Omental fat pad (tissue), 4 donors: Measurements from ENCODE around the gene C2orf15. TPM values are rescaled to one million over a fixed set of nuclear protein-coding genes. Genes with fewer than 3 reads are reported as not detected.

Source experiments
- ATAC-seq: fragments of 150-250 bp; one replicate; pipeline ENCODE4 v1.9.1; 2016; ENCODE audit warnings: mild to moderate bottlenecking, moderate library complexity; ENCODE audit not compliant: low FRiP score
- DNase-seq: peaks from one replicate; pipeline ENCODE4 v3.0.0-alpha.2; 2019; ENCODE audit warnings: low spot score
- total RNA-seq, 4 donors: library from RNA; depleted of rRNA; stranded (reverse); fragments of >200 nt; gene quantifications; one replicate each; pipeline ENCODE4 v1.1.0, GENCODE V29; 2016
- TF ChIP-seq, protein P1 (sequence below), 3 donors: fragments of 450-650 bp; IDR thresholded peaks; one replicate each; pipeline ENCODE4 v1.5.1; 2016 to 2017; ENCODE audit warnings: antibody characterized with exemption in 3 of 3, mild to moderate bottlenecking in 3 of 3, moderate library complexity in 2 of 3

The C2orf15 gene, protein sequence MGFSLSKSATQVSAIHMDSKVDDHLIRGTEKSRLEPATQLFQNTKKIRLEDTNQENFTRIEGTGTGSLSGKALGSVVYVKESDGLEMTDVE
- total RNA-seq = 1 to 10 TPM in 1 of 4 donors, under 1 TPM in 2, not detected in 1; 0.69 to 1.3 (median 0.95) TPM

DNA sequence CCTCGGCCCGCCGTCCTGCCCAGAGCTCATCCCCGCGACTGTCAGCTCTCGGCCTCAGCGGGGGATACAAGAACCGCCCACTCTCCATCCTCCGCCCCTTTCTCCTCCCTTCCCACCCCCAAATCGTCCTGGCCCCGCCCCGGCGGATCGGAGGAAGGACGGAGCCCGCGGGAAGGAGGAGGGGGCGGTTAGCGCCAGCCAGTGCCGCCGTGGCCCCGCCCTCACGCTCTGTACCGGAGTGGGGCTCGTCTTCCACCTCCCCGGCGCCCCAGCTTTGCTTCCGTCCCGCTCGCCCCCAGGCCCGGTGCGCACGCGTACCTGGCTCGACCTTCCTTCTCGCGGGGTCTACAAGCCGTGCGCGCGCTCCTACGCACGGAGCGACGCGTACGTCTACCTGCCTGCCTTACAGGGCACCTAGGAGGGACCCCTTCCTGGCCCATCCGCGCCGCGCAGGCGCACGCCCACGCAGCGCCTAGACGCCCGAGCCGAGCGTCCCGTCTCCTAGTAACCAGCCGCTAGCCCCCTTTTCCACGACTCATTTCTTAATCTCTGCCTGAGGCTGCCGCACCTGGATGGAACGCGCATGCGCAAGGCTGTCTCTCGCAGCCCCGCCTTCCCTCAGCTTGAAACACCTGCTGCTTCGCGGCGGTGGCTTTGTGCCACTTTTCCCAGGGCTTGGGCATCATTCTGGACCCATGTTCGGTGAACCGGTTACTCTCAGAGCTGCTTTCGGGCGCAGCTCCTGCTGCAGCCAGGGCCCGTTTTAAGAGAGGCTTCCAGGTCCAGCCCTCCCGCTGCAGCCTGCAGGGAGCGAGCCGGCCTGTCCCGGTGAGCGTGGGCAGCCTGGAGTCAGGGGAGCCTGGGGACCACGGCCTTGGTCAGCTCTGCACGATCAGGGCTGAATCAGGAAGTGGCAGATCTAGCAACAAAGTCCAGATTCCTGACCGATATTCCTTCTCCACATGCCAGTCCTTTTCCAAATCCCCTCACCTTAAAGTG lies at the start of gene C2orf15:
TSS of gene C2orf15 (plus strand) at position 598 of the 999 bp plus-strand sequence. CDS start 8,852 bp downstream, outside the sequence.
- ATAC-seq (peak; percentile 97), DNase-seq (peak; percentile 90)
- TF ChIP-seq, protein P1, sequence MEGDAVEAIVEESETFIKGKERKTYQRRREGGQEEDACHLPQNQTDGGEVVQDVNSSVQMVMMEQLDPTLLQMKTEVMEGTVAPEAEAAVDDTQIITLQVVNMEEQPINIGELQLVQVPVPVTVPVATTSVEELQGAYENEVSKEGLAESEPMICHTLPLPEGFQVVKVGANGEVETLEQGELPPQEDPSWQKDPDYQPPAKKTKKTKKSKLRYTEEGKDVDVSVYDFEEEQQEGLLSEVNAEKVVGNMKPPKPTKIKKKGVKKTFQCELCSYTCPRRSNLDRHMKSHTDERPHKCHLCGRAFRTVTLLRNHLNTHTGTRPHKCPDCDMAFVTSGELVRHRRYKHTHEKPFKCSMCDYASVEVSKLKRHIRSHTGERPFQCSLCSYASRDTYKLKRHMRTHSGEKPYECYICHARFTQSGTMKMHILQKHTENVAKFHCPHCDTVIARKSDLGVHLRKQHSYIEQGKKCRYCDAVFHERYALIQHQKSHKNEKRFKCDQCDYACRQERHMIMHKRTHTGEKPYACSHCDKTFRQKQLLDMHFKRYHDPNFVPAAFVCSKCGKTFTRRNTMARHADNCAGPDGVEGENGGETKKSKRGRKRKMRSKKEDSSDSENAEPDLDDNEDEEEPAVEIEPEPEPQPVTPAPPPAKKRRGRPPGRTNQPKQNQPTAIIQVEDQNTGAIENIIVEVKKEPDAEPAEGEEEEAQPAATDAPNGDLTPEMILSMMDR (IDR thresholded peaks at IDR 0.05) = no peak

DNA sequence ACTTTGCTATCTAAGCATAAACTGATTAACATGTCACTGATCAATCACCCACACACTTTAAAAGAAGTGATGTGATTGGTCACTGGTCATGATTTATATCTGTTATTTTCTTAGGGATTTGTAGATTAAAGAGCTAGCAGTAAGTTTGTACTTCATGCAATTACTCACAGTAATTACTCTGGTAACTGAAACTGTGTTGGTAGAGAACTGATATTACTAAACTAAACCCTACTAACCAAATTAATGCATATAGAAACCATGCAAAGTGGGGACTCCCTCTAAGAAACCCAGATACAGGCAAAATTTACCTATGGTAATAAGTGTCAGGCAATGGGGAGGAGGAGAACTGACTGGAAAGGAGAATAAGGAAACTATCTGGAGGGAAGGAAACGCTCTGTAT lies 44.8 kb upstream of the C2orf15 start:
- TF ChIP-seq, protein P1 (IDR thresholded peaks at IDR 0.05) = no peak
- DNase-seq (no peak), ATAC-seq (no peak)

DNA sequence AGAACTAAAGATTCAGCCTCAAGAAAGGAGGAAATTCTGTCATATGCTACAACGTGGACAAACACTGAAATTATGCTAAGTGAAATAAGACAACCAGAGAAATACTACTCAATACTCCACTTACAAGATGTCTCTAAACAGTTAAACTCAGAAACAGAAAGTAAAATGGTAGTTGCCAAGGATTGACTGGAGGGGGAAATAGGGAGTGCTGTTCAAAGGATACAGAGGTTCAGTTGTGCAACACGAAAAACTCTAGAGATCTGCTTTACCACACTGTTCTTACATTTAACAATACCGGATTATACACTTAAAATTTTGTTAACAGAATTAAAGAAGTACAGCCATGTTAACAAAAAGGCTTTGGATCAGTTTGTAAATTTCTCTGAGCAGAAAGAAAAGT lies 39.8 kb upstream of the C2orf15 start:
- TF ChIP-seq, protein P1 (IDR thresholded peaks at IDR 0.05) = no peak
- DNase-seq (no peak), ATAC-seq (peak; percentile 80)

DNA sequence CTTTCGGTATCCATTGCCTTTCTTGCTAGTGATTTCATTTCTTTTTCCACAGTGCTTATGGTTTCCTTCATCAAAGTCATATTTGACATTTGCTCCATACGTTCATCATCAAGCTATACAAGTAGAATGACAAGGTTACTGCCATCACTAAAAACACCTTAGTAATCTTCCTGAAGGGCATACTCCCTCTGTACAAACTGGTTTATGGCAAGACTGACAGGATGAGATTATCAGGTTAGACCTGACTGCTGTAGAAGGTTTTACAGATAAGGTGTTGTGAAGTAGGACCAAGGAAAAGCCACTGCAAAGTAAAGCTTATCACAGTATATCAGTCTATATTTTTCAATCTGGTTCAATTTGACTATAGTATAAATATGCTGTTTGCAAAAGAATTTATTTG lies 37.5 kb upstream of the C2orf15 start:
- DNase-seq = no peak
- no peak for ATAC-seq
- TF ChIP-seq, protein P1 (IDR thresholded peaks at IDR 0.05) = no peak

DNA sequence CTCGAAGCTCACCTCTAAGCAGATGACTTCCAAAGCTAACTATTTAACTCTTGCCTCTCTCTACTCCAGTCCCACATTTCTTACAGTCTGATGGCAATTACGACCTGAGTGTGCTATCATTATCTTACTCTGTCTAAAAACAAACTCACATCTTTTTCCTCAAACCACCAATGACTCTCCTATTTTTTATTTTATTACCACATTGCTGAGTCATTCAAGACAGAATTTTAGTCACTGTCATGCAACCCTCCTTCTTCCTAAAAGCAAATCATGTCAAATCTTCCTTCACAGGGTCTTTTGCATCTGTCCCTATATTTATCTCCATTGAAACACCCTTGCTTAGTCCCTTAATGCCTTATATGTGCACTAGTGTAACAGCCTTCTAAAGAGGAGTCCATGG lies 34.6 kb upstream of the C2orf15 start:
- DNase-seq = no peak
- no peak for ATAC-seq
- TF ChIP-seq, protein P1 (IDR thresholded peaks at IDR 0.05) = no peak

DNA sequence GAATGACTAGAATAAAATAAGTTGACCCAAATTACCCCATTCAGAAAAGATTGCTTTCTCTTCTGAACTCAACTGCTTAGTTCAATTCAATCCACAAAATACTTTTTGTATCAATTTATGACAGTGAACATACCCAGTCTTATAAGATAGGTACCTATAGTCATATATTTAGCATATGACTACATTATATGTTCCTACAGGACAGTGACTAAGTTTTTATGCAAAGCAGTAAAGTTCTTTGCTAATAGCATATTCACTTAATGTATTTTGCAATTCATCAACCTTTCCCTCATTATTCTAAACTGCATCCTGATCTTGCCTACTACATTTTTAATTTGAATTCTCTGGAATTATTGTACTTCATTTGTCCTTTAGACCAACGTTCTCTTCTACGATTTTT lies 30.3 kb upstream of the C2orf15 start:
- DNase-seq (no peak), ATAC-seq (no peak)
- TF ChIP-seq, protein P1 (IDR thresholded peaks at IDR 0.05) = no peak
